Measurements from ENCODE around the gene EWSR1. TPM values are rescaled to one million over a fixed set of nuclear protein-coding genes. Genes with fewer than 3 reads are reported as not detected.

EWSR1 gene
- total RNA-seq, 1 experiment from 2014 or later = 462 TPM

DNA sequence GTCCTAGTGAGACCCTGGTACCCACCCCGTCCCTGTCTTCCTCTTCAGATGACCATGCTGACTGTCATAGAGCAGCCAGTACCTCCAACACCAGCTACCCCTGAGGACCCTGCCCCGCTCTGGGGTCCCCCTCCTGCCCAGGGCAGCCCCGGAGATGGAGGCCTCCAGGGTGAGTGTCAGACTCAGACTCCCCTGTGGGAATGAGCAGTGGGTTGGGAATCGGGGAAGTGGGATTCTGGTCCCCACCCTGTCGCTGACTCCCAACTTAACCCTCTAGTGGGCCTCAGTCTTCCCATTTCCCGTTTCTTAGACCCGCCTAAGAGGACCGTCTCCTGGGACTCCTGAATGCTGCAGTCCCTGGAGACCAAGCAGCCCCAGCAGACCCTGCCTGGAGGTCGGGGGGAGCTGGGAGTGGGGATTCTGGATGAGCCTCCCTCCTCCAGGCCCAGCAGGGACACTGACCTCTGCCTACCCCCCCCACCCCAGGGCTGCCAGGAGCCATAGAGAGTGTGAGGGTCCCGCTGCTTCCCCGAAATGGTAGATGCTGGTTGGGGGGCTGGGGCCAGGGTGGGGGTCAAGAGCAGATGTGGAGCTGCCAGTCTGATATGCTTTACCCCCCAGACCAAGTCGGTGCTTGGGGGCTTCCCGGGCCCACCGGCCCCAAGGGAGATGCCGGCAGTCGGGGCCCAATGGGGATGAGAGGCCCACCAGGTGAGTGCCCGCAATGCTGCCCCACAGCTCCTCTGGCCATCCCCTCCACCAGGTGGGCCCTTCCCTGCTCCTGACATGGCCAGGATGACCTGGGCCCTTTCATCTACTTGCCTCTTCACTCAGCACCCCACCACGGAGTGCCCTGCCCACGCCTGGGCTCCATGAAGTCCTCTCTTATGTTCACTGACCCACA lies 36.8 kb upstream of the EWSR1 start:
- Histone ChIP-seq H3K4me2 (ENCODE audit: insufficient read depth, insufficient read length, low read length) (no peak overlapping the region), H3K4me1 (ENCODE audit: insufficient read depth, low read length) (no peaks in the 10 kb centered on the region), H3K79me2 (ENCODE audit: insufficient read depth, low read length) (no peaks in the 10 kb centered on the region), H3K14ac (ENCODE audit: insufficient read depth, low read length) (no peak overlapping the region; the same call in 1 of the 2 replicates), H2BK20ac (ENCODE audit: low read depth, low read length, poor library complexity, severe bottlenecking) (no peak overlapping the region), H3K23ac (ENCODE audit: insufficient read length, low read depth, low read length) (no peak overlapping the region), H2BK120ac (ENCODE audit: low read depth, low read length, poor library complexity, severe bottlenecking) (no peak overlapping the region), H3T11ph (ENCODE audit: low read length) (no peak overlapping the region), H3K27me3 (ENCODE audit: insufficient read depth, low read length) (no peaks in the 10 kb centered on the region), H2BK15ac (ENCODE audit: low read depth, low read length) (no peak overlapping the region), H2AFZ (ENCODE audit: low read length) (no peak overlapping the region), H2AK5ac (ENCODE audit: insufficient read length, low read length) (no peak overlapping the region), H3K27ac (ENCODE audit: insufficient read length, low read depth, low read length) (no peak overlapping the region), H2BK12ac (ENCODE audit: insufficient read length, low read depth, low read length) (no peak overlapping the region), H2BK5ac (ENCODE audit: insufficient read length, low read length) (no peak overlapping the region), H3K4ac (ENCODE audit: low read depth, low read length) (no peak overlapping the region), H4K8ac (replicated peaks; ENCODE audit: insufficient read length, low read depth, low read length) (no peak overlapping the region), H3K9me3 (ENCODE audit: control insufficient read depth, low read depth, low read length) (no peaks in the 10 kb centered on the region), H3K9ac (ENCODE audit: extremely low read depth, insufficient read length, low read length) (no peak overlapping the region), H3K23me2 (ENCODE audit: insufficient read length, low read depth, low read length, poor library complexity, severe bottlenecking) (no peaks in the 10 kb centered on the region), H4K91ac (ENCODE audit: insufficient read length, low read depth, low read length) (no peak overlapping the region), H3K79me1 (ENCODE audit: insufficient read depth, low read depth, low read length, poor library complexity, severe bottlenecking) (no peaks in the 10 kb centered on the region), H4K20me1 (ENCODE audit: control insufficient read depth, insufficient read depth, insufficient read length) (no peaks in the 10 kb centered on the region), H4K5ac (ENCODE audit: insufficient read length, low read depth, low read length) (no peak overlapping the region), H3K18ac (ENCODE audit: insufficient read length, low read depth, low read length) (no peak overlapping the region), H3K56ac (ENCODE audit: insufficient read length, low read depth, low read length) (no peak overlapping the region)
- Mint-ChIP-seq H3K27me3 (ENCODE audit: low read depth) (peaks cover 4% of the 10 kb centered on the region; the same call in 1 of the 2 replicates), H3K4me1 (no peaks in the 10 kb centered on the region), H3K4me3 (no peak overlapping the region), H3K27ac (no peak overlapping the region), H3K9me3 (0 out of 5 replicates have a peak, but pooled peaks cover 0 to 4% of the 10 kb centered on the region in 2 experiments), H3K36me3 (ENCODE audit: insufficient read depth in 1 of 3, low read depth in 3 of 3) (peaks cover 0 to 6% (median 1%) of the 10 kb centered on the region in 3 experiments; a peak in 3 of 7 replicates)
- no CpG with 5 or more reads among the region's 19 CpGs for WGBS (ENCODE audit: extremely low coverage, insufficient read length, low lambda C conversion rate)
- no peak for DNase-seq
- TF ChIP-seq, protein P1, sequence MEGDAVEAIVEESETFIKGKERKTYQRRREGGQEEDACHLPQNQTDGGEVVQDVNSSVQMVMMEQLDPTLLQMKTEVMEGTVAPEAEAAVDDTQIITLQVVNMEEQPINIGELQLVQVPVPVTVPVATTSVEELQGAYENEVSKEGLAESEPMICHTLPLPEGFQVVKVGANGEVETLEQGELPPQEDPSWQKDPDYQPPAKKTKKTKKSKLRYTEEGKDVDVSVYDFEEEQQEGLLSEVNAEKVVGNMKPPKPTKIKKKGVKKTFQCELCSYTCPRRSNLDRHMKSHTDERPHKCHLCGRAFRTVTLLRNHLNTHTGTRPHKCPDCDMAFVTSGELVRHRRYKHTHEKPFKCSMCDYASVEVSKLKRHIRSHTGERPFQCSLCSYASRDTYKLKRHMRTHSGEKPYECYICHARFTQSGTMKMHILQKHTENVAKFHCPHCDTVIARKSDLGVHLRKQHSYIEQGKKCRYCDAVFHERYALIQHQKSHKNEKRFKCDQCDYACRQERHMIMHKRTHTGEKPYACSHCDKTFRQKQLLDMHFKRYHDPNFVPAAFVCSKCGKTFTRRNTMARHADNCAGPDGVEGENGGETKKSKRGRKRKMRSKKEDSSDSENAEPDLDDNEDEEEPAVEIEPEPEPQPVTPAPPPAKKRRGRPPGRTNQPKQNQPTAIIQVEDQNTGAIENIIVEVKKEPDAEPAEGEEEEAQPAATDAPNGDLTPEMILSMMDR (conservative IDR thresholded peaks at IDR 0.05) = no peak
